Stimulated activated CD4-positive, alpha-beta T cell treated with anti-CD3 and anti-CD28 coated beads, TNF-alpha, amount 100 ng/mL, for 1 hour (primary cell): Measurements from ENCODE around the gene ZNF681.
"Not testable (repeated sequence)": the region's sequence is repeated elsewhere in the genome, so short reads cannot be mapped to it uniquely, and the experiment has no call there.

Experiments used
- DNase-seq, 3 donors: peaks; one replicate each; pipeline ENCODE4 v3.0.0-alpha.2; 2020; ENCODE audit warnings: low read depth in 3 of 3, low spot score in 1 of 3

ZNF681 gene

DNA sequence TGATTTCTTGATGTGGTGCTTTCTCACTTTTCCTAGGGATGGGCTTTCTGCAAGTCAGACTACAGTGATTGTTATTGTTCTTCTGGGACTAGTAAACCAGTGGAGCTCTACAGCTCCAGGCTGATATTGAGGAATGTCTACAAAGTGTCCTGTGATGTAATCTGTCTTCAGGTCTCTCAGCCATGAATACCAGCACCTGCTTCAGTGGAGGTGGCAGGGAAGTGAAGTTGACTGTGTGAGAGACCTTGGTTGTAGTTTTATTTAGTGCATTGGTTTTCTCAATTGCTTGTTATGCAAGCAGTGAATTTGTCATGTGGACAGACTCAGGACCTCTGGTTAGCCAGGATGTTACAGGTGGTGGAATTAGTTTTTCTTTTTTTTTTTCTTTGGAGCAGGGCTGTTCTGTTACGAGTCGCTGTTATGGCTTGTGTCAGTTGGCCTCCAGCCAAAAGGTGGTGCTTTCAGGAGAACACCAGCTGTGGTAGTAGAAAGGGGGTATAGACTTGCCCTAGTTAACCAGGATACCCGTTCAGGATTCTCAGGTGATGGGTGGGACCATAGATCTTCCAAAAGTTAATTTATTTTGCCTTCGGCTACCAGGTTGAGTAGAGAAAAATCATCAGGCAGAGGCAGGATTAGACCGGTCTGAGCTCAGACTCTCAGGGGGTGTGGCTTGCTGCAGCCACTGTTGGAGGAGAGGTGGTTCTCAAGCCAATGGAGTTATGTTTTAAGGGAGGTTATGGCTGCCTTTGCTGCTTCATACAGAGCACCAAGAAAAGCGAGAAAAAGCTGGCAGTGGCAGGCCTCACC, 59.8 kb downstream of the ZNF681 start:
- DNase-seq, result no peak

GRCh38 chr19:23692937-23693336, 65.8 kb downstream of the ZNF681 start:
- DNase-seq, result not testable (repeated sequence)
